Skeletal muscle satellite cell (primary cell): Measurements from ENCODE around the gene NCAM1.

Source experiments
- H3K27me3 ChIP-seq: 2 replicates; pipeline ENCODE4 v1.7.0; 2013; ENCODE audit warnings: low read length; ENCODE audit not compliant: control insufficient read depth, insufficient read depth
- H3K36me3 ChIP-seq: 2 replicates; pipeline ENCODE4 v1.7.0; 2013; ENCODE audit warnings: mild to moderate bottlenecking, control low read depth, low read length; ENCODE audit not compliant: insufficient read depth
- H3K4me1 ChIP-seq: 2 replicates; pipeline ENCODE4 v1.7.0; 2013; ENCODE audit warnings: low read length; ENCODE audit not compliant: control insufficient read depth, insufficient read depth
- H3K4me2 ChIP-seq: 2 replicates; pipeline ENCODE4 v1.7.0; 2013; ENCODE audit warnings: mild to moderate bottlenecking, low read length
- H3K4me3 ChIP-seq: 2 replicates; pipeline ENCODE4 v1.7.0; 2013; ENCODE audit warnings: low read length
- H3K9ac ChIP-seq: 2 replicates; pipeline ENCODE4 v1.7.0; 2013; ENCODE audit warnings: mild to moderate bottlenecking, low read depth, low read length, moderate library complexity
- H3K9me3 ChIP-seq: replicated peaks from 2 replicates; pipeline ENCODE4 v1.7.0; 2013; ENCODE audit warnings: mild to moderate bottlenecking, control low read depth, low read length

Gene NCAM1

DNA sequence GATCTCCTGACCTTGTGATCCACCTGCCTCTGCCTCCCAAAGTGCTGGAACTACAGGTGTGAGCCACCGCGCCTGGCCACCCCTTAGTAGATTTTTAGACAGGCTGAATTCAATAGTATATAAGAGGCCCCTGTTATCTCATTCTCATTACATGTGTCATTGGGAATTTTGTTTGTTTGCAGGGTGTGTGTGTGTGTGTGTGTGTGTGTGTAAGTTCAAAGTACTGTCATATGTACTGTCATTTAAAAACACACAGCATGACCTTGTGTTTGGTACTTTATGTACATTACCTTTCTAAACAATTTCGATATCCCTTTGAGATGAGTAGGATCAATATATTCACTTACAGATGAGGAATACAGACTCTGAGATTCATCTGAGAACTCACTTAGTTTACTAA is 234.5 kb downstream of the NCAM1 start:
- Histone ChIP-seq H3K36me3 (no peaks in the 10 kb centered on the region), H3K4me2 (no peak overlapping the region), H3K27me3 (no peaks in the 10 kb centered on the region), H3K9me3 (no peaks in the 10 kb centered on the region), H3K9ac (no peak overlapping the region), H3K4me1 (peaks cover 35% of the 10 kb centered on the region), H3K4me3 (no peak overlapping the region)

DNA sequence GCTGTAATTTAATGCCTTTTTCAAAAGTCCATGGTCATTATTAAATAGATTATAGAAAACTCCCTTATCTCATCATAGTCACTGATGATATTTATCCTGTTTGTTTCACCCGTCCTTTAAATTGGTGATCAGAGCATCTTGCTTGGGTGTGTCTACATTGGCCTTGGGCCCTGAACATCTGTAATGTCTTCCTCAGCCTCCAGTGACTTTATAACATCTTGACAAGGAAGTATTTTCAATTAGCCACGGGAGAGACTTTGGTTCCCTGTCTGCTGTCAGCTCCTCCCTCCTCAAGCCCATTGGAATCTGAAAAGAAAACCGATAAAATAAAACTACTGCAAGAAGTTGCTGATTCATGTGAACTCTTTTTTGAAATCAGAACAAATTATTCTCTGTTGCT is 236.2 kb downstream of the NCAM1 start:
- Histone ChIP-seq H3K9me3 (no peaks in the 10 kb centered on the region), H3K9ac (no peak overlapping the region), H3K27me3 (no peaks in the 10 kb centered on the region), H3K36me3 (no peaks in the 10 kb centered on the region), H3K4me3 (no peak overlapping the region), H3K4me2 (no peak overlapping the region), H3K4me1 (peaks cover 18% of the 10 kb centered on the region)

DNA sequence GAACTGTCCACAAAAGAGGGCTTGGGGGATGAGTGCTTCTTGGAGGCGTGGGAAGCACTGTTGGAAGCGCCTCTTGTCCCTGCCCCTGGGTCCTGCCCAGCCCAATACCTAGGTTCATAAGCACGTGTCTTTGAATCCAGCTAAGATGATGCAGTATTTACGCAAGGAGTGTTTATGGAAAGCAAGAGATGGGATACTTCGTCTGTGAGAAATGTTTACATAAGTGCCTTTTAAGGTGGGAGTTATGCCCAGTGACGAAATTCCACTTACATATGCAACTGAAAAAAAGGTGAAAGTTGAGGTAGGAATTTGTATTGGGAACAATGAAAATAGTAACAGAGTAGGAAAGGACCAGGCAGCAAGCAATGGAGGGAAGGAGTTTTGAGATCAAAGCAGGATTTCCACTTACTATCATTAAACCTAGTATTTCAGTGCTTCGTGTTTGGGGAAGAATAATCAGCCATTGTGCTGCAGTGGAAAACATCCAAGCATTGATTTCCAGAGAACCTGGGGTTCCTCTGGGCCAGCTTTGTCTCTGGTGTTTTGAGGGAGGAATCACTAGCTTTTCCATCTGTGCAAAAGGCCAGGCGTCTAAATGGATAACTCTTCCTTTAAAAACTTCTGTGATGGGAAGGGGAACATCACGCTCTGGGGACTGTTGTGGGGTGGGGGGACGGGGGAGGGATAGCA is 237.9 kb downstream of the NCAM1 start:
- Histone ChIP-seq H3K4me2 (no peak overlapping the region), H3K4me1 (peaks cover 2% of the 10 kb centered on the region)

DNA sequence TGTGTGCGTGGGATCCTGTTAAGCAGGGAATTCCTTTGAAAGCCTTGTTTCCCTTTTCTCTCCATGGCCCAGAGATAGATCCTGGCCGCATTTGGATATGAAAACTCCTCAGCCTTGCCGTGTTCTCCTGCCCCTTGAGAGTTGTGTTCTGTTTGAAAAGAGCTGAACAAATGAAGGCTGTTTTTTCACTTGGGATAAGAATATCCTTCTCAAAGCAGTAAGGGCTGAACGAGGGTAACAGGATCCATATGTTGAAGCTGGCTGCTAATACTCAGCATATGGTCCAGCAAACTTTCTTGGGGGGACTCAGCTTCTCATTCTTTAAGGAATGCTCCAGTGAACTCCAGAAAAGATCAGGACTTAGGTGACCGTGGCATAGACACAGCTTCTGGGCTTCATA is 238.6 kb downstream of the NCAM1 start:
- H3K4me3 ChIP-seq = no peak overlapping the region

More for the DNA sequence above, 237.9 kb downstream of the NCAM1 start:
- Histone ChIP-seq H3K9ac (no peak overlapping the region), H3K9me3 (no peaks in the 10 kb centered on the region), H3K36me3 (no peaks in the 10 kb centered on the region), H3K4me3 (no peak overlapping the region), H3K27me3 (no peaks in the 10 kb centered on the region)

DNA sequence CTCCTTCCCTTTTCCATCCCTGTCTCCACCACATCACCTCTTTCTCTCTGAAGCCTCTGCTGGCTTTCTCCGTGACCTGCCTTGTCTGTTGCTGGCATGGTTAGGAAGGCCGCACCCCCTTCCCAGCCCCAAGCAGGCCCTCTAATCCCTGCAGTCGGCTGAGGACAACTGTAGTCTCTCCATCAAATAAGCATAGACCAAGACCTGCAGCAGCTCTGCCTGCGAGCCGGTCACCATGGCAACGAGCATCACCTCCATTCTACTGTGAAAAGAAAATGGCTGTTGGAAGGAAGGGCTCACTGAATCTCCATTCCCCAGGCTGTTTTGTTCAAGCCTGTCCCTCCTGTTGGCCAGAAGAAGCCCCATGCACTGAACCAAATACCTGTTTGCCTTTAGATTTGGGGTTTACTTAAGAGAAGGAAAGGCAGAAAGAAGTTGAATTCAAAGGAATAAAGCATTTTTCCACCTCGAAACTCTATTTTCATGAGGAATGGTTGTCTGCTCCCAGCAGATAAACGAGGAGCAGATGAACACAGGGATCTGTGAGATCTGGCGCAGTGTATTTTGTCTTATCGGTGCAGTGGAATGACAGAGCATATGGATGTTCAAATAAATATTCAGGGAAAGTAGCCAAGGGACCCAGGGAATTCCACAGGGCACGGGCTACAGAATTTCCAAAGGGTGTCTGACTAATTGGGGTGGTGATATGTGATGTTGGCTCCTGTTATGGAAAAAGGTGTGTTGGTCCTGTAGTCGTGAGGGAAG is 240.0 kb downstream of the NCAM1 start:
- Histone ChIP-seq H3K27me3 (no peaks in the 10 kb centered on the region), H3K9me3 (no peaks in the 10 kb centered on the region), H3K4me2 (no peak overlapping the region), H3K9ac (no peak overlapping the region), H3K4me3 (no peak overlapping the region), H3K4me1 (no peaks in the 10 kb centered on the region), H3K36me3 (no peaks in the 10 kb centered on the region)

More for the DNA sequence above, 238.6 kb downstream of the NCAM1 start:
- Histone ChIP-seq H3K9ac (no peak overlapping the region), H3K36me3 (no peaks in the 10 kb centered on the region), H3K4me1 (no peaks in the 10 kb centered on the region), H3K27me3 (no peaks in the 10 kb centered on the region), H3K9me3 (no peaks in the 10 kb centered on the region), H3K4me2 (no peak overlapping the region)

DNA sequence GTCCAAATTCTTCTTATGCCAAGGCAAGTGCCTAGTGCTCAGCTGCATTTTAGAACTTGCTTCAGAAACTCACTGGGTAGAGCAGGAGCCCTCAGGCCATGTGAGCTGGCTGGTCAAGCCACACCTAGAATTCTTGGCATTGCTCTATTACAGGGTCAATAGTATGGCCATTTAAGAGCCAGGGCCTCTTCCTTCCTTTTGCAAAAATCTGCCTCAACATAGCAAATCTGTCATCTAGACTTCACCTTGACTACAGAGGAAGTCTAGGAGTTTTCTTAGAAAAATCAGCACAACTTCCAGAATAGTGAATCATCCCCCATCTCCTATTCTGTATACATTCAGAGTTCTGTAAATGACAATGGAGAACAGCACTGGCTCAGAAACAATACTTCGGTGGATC is 241.2 kb downstream of the NCAM1 start:
- Histone ChIP-seq H3K4me3 (no peak overlapping the region), H3K4me1 (no peaks in the 10 kb centered on the region), H3K9me3 (no peaks in the 10 kb centered on the region), H3K9ac (no peak overlapping the region), H3K36me3 (no peaks in the 10 kb centered on the region), H3K4me2 (no peak overlapping the region), H3K27me3 (no peaks in the 10 kb centered on the region)

DNA sequence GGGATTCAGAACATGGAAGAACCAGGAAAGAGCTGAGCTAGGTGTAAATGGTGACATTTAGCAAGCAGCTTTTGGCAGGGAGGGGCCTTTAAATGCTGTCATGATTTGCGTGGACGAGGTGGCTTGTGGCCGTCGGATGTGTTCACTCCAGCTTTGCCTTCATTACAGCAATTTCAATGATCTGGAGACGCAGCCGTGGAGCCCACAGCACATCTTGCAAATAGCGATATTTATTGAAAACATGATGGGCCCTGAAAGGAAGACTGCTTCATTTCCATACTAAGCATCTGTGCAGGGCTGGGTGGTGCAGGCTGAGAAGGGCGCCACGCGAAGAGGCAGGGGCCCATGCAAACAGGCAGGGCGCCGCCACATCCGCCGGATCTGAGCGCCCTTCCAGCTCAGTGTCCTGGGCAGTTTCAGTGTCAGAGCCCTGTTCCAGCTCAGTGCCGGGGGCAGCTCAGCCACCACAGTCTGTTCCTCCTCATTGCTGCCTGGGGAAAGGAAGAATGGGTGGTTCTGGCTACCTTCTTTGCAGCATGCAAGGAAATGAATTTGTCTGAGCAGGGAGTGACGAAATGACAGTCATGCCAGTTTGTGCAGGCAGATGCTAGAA is 242.0 kb downstream of the NCAM1 start:
- no peaks in the 10 kb centered on the region for H3K36me3 ChIP-seq
- H3K4me3 ChIP-seq = no peak overlapping the region
- H3K9ac ChIP-seq = no peak overlapping the region
- no peaks in the 10 kb centered on the region for H3K9me3 ChIP-seq
- H3K4me2 ChIP-seq = no peak overlapping the region
- H3K27me3 ChIP-seq = no peaks in the 10 kb centered on the region
- no peaks in the 10 kb centered on the region for H3K4me1 ChIP-seq

DNA sequence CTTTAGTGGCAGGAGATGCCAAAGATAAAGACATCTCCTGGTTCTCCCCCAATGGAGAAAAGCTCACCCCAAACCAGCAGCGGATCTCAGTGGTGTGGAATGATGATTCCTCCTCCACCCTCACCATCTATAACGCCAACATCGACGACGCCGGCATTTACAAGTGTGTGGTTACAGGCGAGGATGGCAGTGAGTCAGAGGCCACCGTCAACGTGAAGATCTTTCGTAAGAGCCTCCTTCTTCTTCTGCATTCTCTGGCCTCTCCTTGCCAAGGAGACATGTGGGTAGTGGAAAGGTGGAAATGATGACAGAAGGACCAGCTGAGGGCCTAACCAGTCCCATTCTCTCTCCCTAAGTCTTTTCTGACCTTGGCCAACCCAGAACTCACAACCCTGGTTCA is 243.1 kb downstream of the NCAM1 start:
- Histone ChIP-seq H3K4me2 (no peak overlapping the region), H3K4me1 (no peaks in the 10 kb centered on the region), H3K9me3 (no peaks in the 10 kb centered on the region), H3K9ac (no peak overlapping the region), H3K4me3 (no peak overlapping the region), H3K27me3 (no peaks in the 10 kb centered on the region), H3K36me3 (no peaks in the 10 kb centered on the region)

DNA sequence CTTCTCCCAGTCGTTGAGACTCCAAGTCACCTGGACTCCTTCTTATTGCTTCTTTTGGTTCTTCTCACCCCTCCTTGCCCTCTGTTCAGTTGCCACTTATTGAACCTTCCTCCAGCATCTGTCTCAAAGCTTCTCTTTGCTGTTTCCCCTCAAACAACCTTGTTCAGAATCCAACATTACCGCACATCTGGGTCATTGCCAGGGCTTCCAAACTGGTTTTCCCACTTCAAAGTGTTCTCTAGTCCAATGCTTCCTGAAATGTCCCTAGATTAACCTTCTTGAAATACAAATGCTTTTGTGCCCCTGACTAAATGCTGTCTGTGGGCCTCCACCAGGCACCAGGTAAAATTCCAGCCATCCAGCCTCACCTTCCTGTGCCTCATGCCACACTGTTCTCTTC is 252.3 kb downstream of the NCAM1 start:
- Histone ChIP-seq H3K9me3 (no peaks in the 10 kb centered on the region), H3K27me3 (no peaks in the 10 kb centered on the region), H3K4me1 (no peaks in the 10 kb centered on the region), H3K4me3 (no peak overlapping the region), H3K4me2 (no peak overlapping the region), H3K9ac (no peak overlapping the region), H3K36me3 (no peaks in the 10 kb centered on the region)

DNA sequence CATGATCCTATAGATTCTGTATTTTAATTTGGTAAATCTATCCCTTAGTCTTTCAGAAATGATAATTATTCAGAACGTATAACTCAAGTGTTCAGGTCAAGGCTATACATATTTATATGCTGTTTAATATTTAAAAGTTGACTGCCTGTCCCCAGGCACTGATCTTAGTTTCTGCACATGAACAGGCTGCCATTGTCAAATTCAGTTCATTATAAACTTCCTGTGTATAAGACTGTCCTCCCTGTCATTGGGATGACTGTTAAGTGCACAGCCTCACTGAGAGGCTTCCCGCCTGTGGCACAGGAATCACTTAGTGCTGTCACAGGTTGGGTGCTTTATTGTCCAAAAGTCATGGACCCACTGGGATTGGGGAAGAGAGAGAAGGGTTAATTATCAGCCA is 261.0 kb downstream of the NCAM1 start:
- Histone ChIP-seq H3K9ac (no peak overlapping the region), H3K9me3 (no peaks in the 10 kb centered on the region), H3K4me2 (no peak overlapping the region), H3K4me1 (peaks cover 4% of the 10 kb centered on the region), H3K27me3 (no peaks in the 10 kb centered on the region), H3K36me3 (no peaks in the 10 kb centered on the region), H3K4me3 (no peak overlapping the region)

DNA sequence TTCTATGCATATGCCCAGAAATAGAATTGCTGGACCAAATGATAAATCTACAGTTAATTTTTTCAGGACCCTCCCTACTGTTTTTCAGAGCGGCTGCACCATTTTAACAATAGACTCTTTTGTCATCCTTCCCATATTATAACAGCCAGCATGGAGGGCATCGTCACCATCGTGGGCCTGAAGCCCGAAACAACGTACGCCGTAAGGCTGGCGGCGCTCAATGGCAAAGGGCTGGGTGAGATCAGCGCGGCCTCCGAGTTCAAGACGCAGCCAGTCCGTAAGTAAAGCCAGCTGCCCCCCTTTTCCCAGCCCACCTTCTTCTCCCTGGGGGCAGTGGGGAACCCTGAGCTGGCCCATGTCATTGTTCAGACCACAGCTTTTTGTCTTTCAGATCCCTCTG is 273.7 kb downstream of the NCAM1 start:
- H3K27me3 ChIP-seq = no peaks in the 10 kb centered on the region
- H3K36me3 ChIP-seq = peaks cover 10% of the 10 kb centered on the region
- H3K4me3 ChIP-seq = no peak overlapping the region
- H3K4me1 ChIP-seq = no peaks in the 10 kb centered on the region
- H3K9me3 ChIP-seq = no peaks in the 10 kb centered on the region
- H3K9ac ChIP-seq = no peak overlapping the region
- H3K4me2 ChIP-seq = no peak overlapping the region
